Activated CD4-positive, alpha-beta memory T cell treated with anti-CD3 and anti-CD28 coated beads for 36 hours (primary cell): Measurements from ENCODE around the gene PGM5. TPM values are rescaled to one million over a fixed set of nuclear protein-coding genes. Genes with fewer than 3 reads are reported as not detected.

Source experiments
- CTCF ChIA-PET: fragments of 350-600 bp; sonication (Branson Sonifier 250); formaldehyde crosslinking; loops from one replicate; lab custom pipeline; 2021; ENCODE audit warnings: antibody characterized with exemption, inconsistent platforms; lab: Charles Lee
- POLR2A ChIA-PET: fragments of 350-600 bp; sonication (Branson Sonifier 250); formaldehyde crosslinking; loops from one replicate; lab custom pipeline; 2021; ENCODE audit warnings: antibody characterized with exemption; lab: Charles Lee
- DNase-seq: peaks from one replicate; pipeline ENCODE4 v3.0.0-alpha.2; 2020
- H3K27ac Mint-ChIP-seq: one replicate; pipeline ENCODE4 v1.8.0; 2021; ENCODE audit warnings: mixed read lengths
- H3K27me3 Mint-ChIP-seq: one replicate; pipeline ENCODE4 v1.8.0; 2021; ENCODE audit warnings: mixed read lengths
- H3K36me3 Mint-ChIP-seq: one replicate; pipeline ENCODE4 v1.8.0; 2021; ENCODE audit warnings: mixed read lengths
- H3K4me1 Mint-ChIP-seq: one replicate; pipeline ENCODE4 v1.8.0; 2021; ENCODE audit warnings: low read depth, mixed read lengths
- H3K4me3 Mint-ChIP-seq: one replicate; pipeline ENCODE4 v1.8.0; 2021; ENCODE audit warnings: mild to moderate bottlenecking, mixed read lengths
- H3K9me3 Mint-ChIP-seq: one replicate; pipeline ENCODE4 v1.8.0; 2021; ENCODE audit warnings: mixed read lengths
- intact Hi-C: fragments of 100-400 bp; cut with micrococcal nuclease; formaldehyde crosslinking; loops from one replicate; pipeline ENCODE4 v1.15.1; 2023
- total RNA-seq, 2 experiments: library from RNA; stranded (reverse); gene quantifications; one replicate each; pipeline ENCODE4 v1.2.3, GENCODE V29; 2021

PGM5 gene
- total RNA-seq, 2 experiments from 2014 or later: not detected

- Mint-ChIP-seq H3K4me1 (no peaks in the 10 kb centered on the region), H3K27me3 (peaks cover 3% of the 10 kb centered on the region), H3K36me3 (no peaks in the 10 kb centered on the region), H3K4me3 (no peak overlapping the region), H3K27ac (no peak overlapping the region), H3K9me3 (no peaks in the 10 kb centered on the region)
- intact Hi-C loops: no loop called here
- ChIA-PET CTCF (no interaction called here), POLR2A (no interaction called here)
- no peak for DNase-seq
Measured at GRCh38 chr9:68492806-68493205, 136.4 kb downstream of the PGM5 start.

- DNase-seq: no peak
- H3K4me3 Mint-ChIP-seq: no peak overlapping the region
- ChIA-PET CTCF (interaction anchor here (1.5 kb wide), 1 partner anchor 75 kb away, joined by 5 read pairs; no protein-coding TSS in a partner anchor), POLR2A (no interaction called here)
- H3K27me3 Mint-ChIP-seq: peaks cover 3% of the 10 kb centered on the region
- no peaks in the 10 kb centered on the region for H3K4me1 Mint-ChIP-seq
- H3K27ac Mint-ChIP-seq: no peak overlapping the region
- intact Hi-C loops: no loop called here
- H3K9me3 Mint-ChIP-seq: no peaks in the 10 kb centered on the region
- no peaks in the 10 kb centered on the region for H3K36me3 Mint-ChIP-seq
Measured at GRCh38 chr9:68493541-68493940, 137.1 kb downstream of the PGM5 start.

DNA sequence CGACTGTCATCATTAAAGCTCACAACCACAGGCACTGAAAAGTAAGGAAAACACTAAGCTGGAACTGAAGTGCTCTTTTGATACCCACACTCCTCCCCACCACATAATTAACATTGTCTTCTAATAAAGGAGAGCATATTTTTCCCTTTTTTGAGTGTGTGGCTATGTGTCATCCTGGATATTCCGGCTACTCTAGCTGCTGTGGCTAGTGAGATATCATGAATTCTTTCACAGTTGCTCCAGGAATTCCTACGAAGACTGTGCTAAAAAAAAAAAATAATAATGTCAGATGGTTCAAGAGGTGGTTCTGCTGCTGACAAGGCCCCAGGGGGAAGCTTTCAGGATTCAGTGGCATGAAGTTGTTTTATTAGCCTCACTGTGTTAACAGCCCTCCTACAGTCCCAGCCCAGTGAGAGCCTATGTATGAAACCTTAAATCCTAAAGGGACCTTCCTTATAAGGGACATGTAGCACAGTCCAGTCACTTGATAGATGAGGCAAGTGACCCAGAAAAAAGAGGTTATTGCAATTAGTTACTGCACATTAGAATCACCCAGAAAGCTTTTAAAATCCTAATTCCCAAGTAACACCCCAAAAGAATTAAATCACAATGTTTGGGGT, 137.7 kb downstream of the PGM5 start:
- no peak for DNase-seq
- Mint-ChIP-seq H3K36me3 (no peaks in the 10 kb centered on the region), H3K4me3 (no peak overlapping the region), H3K27me3 (peaks cover 3% of the 10 kb centered on the region), H3K27ac (no peak overlapping the region), H3K9me3 (no peaks in the 10 kb centered on the region), H3K4me1 (no peaks in the 10 kb centered on the region)
- intact Hi-C loops: no loop called here
- CTCF ChIA-PET: interaction anchor here (1.5 kb wide), 1 partner anchor 74 kb away, joined by 5 read pairs; no protein-coding TSS in a partner anchor
- POLR2A ChIA-PET: no interaction called here

GRCh38 chr9:68495247-68495646, 138.8 kb downstream of the PGM5 start:
- ChIA-PET CTCF (no interaction called here), POLR2A (no interaction called here)
- Mint-ChIP-seq H3K27me3 (peaks cover 3% of the 10 kb centered on the region), H3K36me3 (no peaks in the 10 kb centered on the region), H3K4me3 (no peak overlapping the region), H3K4me1 (no peaks in the 10 kb centered on the region), H3K27ac (no peak overlapping the region), H3K9me3 (no peaks in the 10 kb centered on the region)
- intact Hi-C loops: no loop called here
- no peak for DNase-seq

- Mint-ChIP-seq H3K27me3 (peaks cover 3% of the 10 kb centered on the region), H3K4me3 (no peak overlapping the region), H3K36me3 (no peaks in the 10 kb centered on the region), H3K9me3 (no peaks in the 10 kb centered on the region), H3K4me1 (no peaks in the 10 kb centered on the region), H3K27ac (no peak overlapping the region)
- DNase-seq: no peak
- ChIA-PET CTCF (no interaction called here), POLR2A (no interaction called here)
- intact Hi-C loops: no loop called here
Measured at GRCh38 chr9:68496356-68496755, 139.9 kb downstream of the PGM5 start.

GRCh38 chr9:68497629-68498028, 141.2 kb downstream of the PGM5 start:
- ChIA-PET POLR2A (no interaction called here), CTCF (no interaction called here)
- H3K27ac Mint-ChIP-seq: no peak overlapping the region
- no peak for DNase-seq
- no peak overlapping the region for H3K4me3 Mint-ChIP-seq
- H3K27me3 Mint-ChIP-seq: peaks cover 7% of the 10 kb centered on the region
- no peaks in the 10 kb centered on the region for H3K36me3 Mint-ChIP-seq
- H3K9me3 Mint-ChIP-seq: no peaks in the 10 kb centered on the region
- H3K4me1 Mint-ChIP-seq: no peaks in the 10 kb centered on the region
- intact Hi-C loops: no loop called here

DNA sequence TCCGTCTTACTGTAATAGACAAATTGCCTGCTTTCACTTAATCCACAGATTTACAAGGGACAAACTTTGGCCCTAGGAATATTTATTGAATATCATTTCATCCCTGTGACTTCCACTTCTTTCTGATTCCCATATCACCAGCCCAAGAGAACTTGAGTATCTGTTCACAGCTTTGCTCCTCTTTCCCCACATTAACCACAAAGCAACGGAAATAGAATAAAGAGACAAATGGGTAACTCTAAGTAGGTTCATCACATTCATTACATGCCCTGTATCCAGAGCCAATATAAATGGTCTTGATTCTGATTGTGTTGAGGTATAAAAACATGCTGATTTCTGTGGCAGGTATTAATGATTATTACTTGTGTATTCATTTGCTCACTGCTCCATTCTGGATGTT, 142.4 kb downstream of the PGM5 start:
- H3K27me3 Mint-ChIP-seq: peaks cover 3% of the 10 kb centered on the region
- H3K27ac Mint-ChIP-seq: no peak overlapping the region
- H3K9me3 Mint-ChIP-seq: no peaks in the 10 kb centered on the region
- H3K4me1 Mint-ChIP-seq: no peaks in the 10 kb centered on the region
- no peak for DNase-seq
- H3K36me3 Mint-ChIP-seq: no peaks in the 10 kb centered on the region
- ChIA-PET CTCF (no interaction called here), POLR2A (no interaction called here)
- intact Hi-C loops: no loop called here
- no peak overlapping the region for H3K4me3 Mint-ChIP-seq

GRCh38 chr9:68500457-68501381, 144.3 kb downstream of the PGM5 start:
- Mint-ChIP-seq H3K27ac (no peak overlapping the region), H3K4me1 (no peaks in the 10 kb centered on the region), H3K27me3 (peaks cover 5% of the 10 kb centered on the region), H3K36me3 (no peaks in the 10 kb centered on the region), H3K4me3 (no peak overlapping the region), H3K9me3 (no peaks in the 10 kb centered on the region)
- no peak for DNase-seq
- ChIA-PET CTCF (no interaction called here), POLR2A (no interaction called here)
- intact Hi-C loops: no loop called here

DNA sequence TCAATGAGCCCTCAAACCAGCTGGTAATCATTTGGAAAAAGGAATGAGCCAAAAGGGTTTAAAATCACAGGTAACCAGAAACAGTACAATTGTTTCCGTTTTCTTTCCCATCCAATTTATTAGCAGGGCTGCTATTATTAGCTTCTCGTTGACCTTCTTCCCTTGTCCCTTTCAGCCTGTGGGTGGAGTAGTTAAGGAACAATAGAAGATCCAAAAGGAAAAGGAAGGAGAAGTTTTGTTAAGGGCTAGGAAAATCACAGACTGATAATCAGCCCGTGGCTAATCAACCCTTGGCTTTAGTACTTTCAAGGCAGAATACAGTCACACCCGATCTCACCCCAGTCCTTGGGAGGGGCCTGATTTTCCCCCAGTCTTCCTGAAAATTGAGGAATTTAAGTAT, 145.9 kb downstream of the PGM5 start:
- Mint-ChIP-seq H3K9me3 (no peaks in the 10 kb centered on the region), H3K27ac (no peak overlapping the region), H3K27me3 (peaks cover 5% of the 10 kb centered on the region), H3K4me1 (no peaks in the 10 kb centered on the region), H3K36me3 (no peaks in the 10 kb centered on the region), H3K4me3 (no peak overlapping the region)
- no peak for DNase-seq
- CTCF ChIA-PET: no interaction called here
- intact Hi-C loops: no loop called here
- POLR2A ChIA-PET: no interaction called here

GRCh38 chr9:68505681-68506409, 149.4 kb downstream of the PGM5 start:
- intact Hi-C loops: no loop called here
- no peaks in the 10 kb centered on the region for H3K9me3 Mint-ChIP-seq

DNA sequence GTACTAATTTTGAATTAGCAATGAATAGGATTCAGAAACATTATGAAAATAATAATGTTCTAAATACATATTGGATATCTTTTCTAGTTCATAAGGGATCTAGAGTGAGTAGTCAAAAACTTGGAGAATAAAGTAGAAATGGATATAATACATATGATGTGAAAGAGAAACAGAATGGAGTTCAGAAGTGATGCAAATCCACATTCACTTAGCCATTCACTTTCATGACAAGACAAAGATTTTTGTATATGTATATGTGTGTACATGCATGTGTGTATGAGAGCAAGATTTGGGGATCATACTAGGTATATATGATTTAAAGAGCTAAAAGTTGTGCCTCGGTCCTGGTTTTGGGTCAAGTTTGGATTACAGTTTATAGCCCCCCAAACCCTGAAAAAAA, 150.1 kb downstream of the PGM5 start:
- H3K27me3 Mint-ChIP-seq: peaks cover 7% of the 10 kb centered on the region
- POLR2A ChIA-PET: no interaction called here
- H3K9me3 Mint-ChIP-seq: no peaks in the 10 kb centered on the region
- no peak for DNase-seq
- H3K4me1 Mint-ChIP-seq: no peaks in the 10 kb centered on the region
- no peak overlapping the region for H3K27ac Mint-ChIP-seq
- no peak overlapping the region for H3K4me3 Mint-ChIP-seq
- H3K36me3 Mint-ChIP-seq: no peaks in the 10 kb centered on the region
- CTCF ChIA-PET: interaction anchor here (0.8 kb wide), 1 partner anchor 180 kb away, joined by 3 read pairs; no protein-coding TSS in a partner anchor
- intact Hi-C loops: no loop called here

More at GRCh38 chr9:68505681-68506409, 149.4 kb downstream of the PGM5 start:
- ChIA-PET CTCF (no interaction called here), POLR2A (no interaction called here)
- DNase-seq: no peak
- Mint-ChIP-seq H3K4me3 (no peak overlapping the region), H3K4me1 (no peaks in the 10 kb centered on the region), H3K27ac (no peak overlapping the region), H3K36me3 (no peaks in the 10 kb centered on the region), H3K27me3 (peaks cover 9% of the 10 kb centered on the region)

DNA sequence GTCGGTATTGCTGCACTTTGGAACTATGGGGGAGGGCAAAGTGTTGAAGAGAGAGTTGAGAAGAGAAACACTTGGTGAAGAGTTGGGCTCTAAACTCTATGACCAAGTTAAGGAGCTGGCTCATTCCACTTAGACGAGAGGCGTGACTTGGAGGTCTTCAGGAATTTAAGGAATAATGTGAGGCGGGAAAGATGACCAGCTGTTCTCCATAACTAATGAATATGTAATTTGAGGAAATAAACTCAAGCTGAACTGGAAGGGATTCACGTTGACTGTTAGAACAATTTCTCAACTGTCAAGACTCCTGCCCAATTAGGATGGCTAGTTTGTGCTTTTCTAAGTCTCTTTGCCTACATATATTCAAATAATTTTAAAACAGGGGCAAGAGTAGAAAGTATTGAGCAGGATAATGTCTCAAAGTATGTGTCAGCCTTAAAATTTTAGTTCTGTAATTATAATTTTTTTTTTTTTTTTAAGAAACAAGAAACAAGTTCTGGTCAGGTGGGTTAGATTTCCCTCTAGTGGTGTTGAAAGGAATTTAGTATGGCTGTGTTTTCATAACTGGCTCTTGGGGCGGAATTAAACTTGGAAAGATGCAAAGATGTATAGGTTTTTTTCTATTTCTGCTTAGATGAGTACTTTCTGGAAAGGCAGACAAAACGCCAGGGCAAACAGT, 150.9 kb downstream of the PGM5 start:
- H3K4me1 Mint-ChIP-seq: no peaks in the 10 kb centered on the region
- ChIA-PET POLR2A (no interaction called here), CTCF (interaction anchor here (0.8 kb wide), 1 partner anchor 179 kb away, joined by 3 read pairs; no protein-coding TSS in a partner anchor)
- no peak overlapping the region for H3K4me3 Mint-ChIP-seq
- H3K36me3 Mint-ChIP-seq: no peaks in the 10 kb centered on the region
- H3K9me3 Mint-ChIP-seq: no peaks in the 10 kb centered on the region
- H3K27me3 Mint-ChIP-seq: peaks cover 5% of the 10 kb centered on the region
- DNase-seq: no peak
- intact Hi-C loops: no loop called here
- no peak overlapping the region for H3K27ac Mint-ChIP-seq
